ENCODE data around the gene QPCTL. TPM values are rescaled to one million over a fixed set of nuclear protein-coding genes. Genes with fewer than 3 reads are reported as not detected.

The QPCTL gene
- total and polyA plus RNA-seq, 8 donors: 1.7 to 33.6 (median 7.2) TPM

- DNase-seq: peak; percentile 93 to 94
- peaks cover 10 to 88% (median 31%) of the 10 kb centered on the region in 3 donors for H3K27me3 ChIP-seq
- TF ChIP-seq EP300 (IDR thresholded peaks at IDR 0.05) (no peak), CTCF (IDR thresholded peaks at IDR 0.05) (no peak), POLR2A (IDR thresholded peaks at IDR 0.05) (no peak), POLR2AphosphoS5 (IDR thresholded peaks at IDR 0.05) (no peak)
- H3K27ac ChIP-seq: peak overlapping the region; percentile 68 to 78 (median 69)
- intact Hi-C loops (cut with DNase I; ENCODE audit: low total_unique reads): no loop called here
- H3K4me1 ChIP-seq: peaks cover 29 to 38% (median 36%) of the 10 kb centered on the region in 4 donors
- peaks cover 0 to 6% (median 2%) of the 10 kb centered on the region in 4 donors for H3K36me3 ChIP-seq
- H3K9me3 ChIP-seq: no peaks in the 10 kb centered on the region
- WGBS, 5 donors: 10 to 14% (median 11%) methylated on average over 30 to 42 of the region's 42 CpGs
- H3K4me3 ChIP-seq: peak overlapping the region; percentile 17 to 45 (median 32)
These were observed 21.6 kb upstream of the QPCTL start for GRCh38 chr19:45670670-45671453.

GRCh38 chr19:45674946-45675345 is 17.5 kb upstream of the QPCTL start:
- intact Hi-C loops (cut with DNase I; ENCODE audit: low total_unique reads): no loop called here
- H3K27ac ChIP-seq: no peak overlapping the region
- WGBS, 5 donors: 65 to 84% (median 76%) methylated on average over 7 of the region's 7 CpGs
- H3K27me3 ChIP-seq: peaks cover 18 to 85% (median 38%) of the 10 kb centered on the region in 3 donors
- peaks cover 24 to 36% (median 32%) of the 10 kb centered on the region in 4 donors for H3K4me1 ChIP-seq
- peaks cover 0 to 6% (median 2%) of the 10 kb centered on the region in 4 donors for H3K36me3 ChIP-seq
- no peak overlapping the region for H3K4me3 ChIP-seq
- no peak for DNase-seq
- no peak for TF ChIP-seq POLR2AphosphoS5 (IDR thresholded peaks at IDR 0.05)
- no peak for TF ChIP-seq POLR2A (IDR thresholded peaks at IDR 0.05)
- TF ChIP-seq CTCF (IDR thresholded peaks at IDR 0.05): no peak
- no peak for TF ChIP-seq EP300 (IDR thresholded peaks at IDR 0.05)
- H3K9me3 ChIP-seq: no peaks in the 10 kb centered on the region

- DNase-seq: peak; percentile 49 to 66
- Histone ChIP-seq H3K27ac (peak overlapping the region in 4 of 5 donors; percentile 69 to 80 (median 73)), H3K36me3 (peaks cover 0 to 6% (median 2%) of the 10 kb centered on the region in 4 donors), H3K9me3 (no peaks in the 10 kb centered on the region), H3K27me3 (peaks cover 9 to 71% (median 24%) of the 10 kb centered on the region in 3 donors), H3K4me1 (peaks cover 27 to 36% (median 29%) of the 10 kb centered on the region in 4 donors), H3K4me3 (peak overlapping the region; percentile 46 to 52 (median 47))
- intact Hi-C loops (cut with DNase I; ENCODE audit: low total_unique reads): no loop called here
- WGBS, 5 donors: 5 to 14% (median 7%) methylated on average over 12 to 28 of the region's 28 CpGs
- TF ChIP-seq CTCF (IDR thresholded peaks at IDR 0.05): no peak
- no peak for TF ChIP-seq EP300 (IDR thresholded peaks at IDR 0.05)
These were observed 15.6 kb upstream of the QPCTL start for GRCh38 chr19:45676851-45677263.

GRCh38 chr19:45677351-45678230 is 14.9 kb upstream of the QPCTL start:
- intact Hi-C loops (cut with DNase I; ENCODE audit: low total_unique reads): no loop called here
- TF ChIP-seq POLR2AphosphoS5 (IDR thresholded peaks at IDR 0.05): peak in 1 of 3 donors; percentile 4
- no peak for TF ChIP-seq EP300 (IDR thresholded peaks at IDR 0.05)
- no peak for TF ChIP-seq CTCF (IDR thresholded peaks at IDR 0.05)
- H3K4me1 ChIP-seq: peaks cover 29 to 38% (median 32%) of the 10 kb centered on the region in 4 donors
- H3K9me3 ChIP-seq: no peaks in the 10 kb centered on the region
- H3K36me3 ChIP-seq: peaks cover 0 to 6% (median 2%) of the 10 kb centered on the region in 4 donors
- DNase-seq: peak; percentile 97
- peak overlapping the region; percentile 46 to 52 (median 47) for H3K4me3 ChIP-seq
- 3 to 6% (median 4%) methylated on average over 31 to 49 of the region's 49 CpGs for WGBS, 5 donors
- peak overlapping the region; percentile 20 to 80 (median 69) for H3K27ac ChIP-seq
- peaks cover 9 to 64% (median 24%) of the 10 kb centered on the region in 3 donors for H3K27me3 ChIP-seq
